IPS-NIHi11 (cell line): ENCODE results near the gene BLTP3A.
A peak's percentile ranks its signal among the peaks of the same experiment; 100 is the strongest.
"Not testable (repeated sequence)": the region's sequence is repeated elsewhere in the genome, so short reads cannot be mapped to it uniquely, and the experiment has no call there.

Source experiments
- DNase-seq: peaks from one replicate; pipeline ENCODE4 v3.0.0; 2012; ENCODE audit warnings: mixed read lengths, low spot score

The BLTP3A gene

GRCh38 chr6:34791164-34791700 is 651 bp upstream of the BLTP3A start:
- peak; percentile 65 for DNase-seq

- peak; percentile 46 for DNase-seq
Measured at GRCh38 chr6:34792605-34793500, 970 bp downstream of the BLTP3A start.

- no peak for DNase-seq
Measured at GRCh38 chr6:34793877-34794276, 2.0 kb downstream of the BLTP3A start.

GRCh38 chr6:34795836-34796425 is 4.0 kb downstream of the BLTP3A start:
- DNase-seq: no peak

GRCh38 chr6:34798057-34798456 is 6.2 kb downstream of the BLTP3A start:
- no peak for DNase-seq

- no peak for DNase-seq
Measured at GRCh38 chr6:34799547-34799946, 7.7 kb downstream of the BLTP3A start.

- no peak for DNase-seq
Measured at GRCh38 chr6:34804543-34804942, 12.7 kb downstream of the BLTP3A start.

GRCh38 chr6:34805074-34805473 is 13.2 kb downstream of the BLTP3A start:
- DNase-seq: not testable (repeated sequence)

- DNase-seq: no peak
Measured at GRCh38 chr6:34806738-34807453, 15.0 kb downstream of the BLTP3A start.

GRCh38 chr6:34808473-34808872 is 16.6 kb downstream of the BLTP3A start:
- not testable (repeated sequence) for DNase-seq

- not testable (repeated sequence) for DNase-seq
Measured at GRCh38 chr6:34809419-34809818, 17.5 kb downstream of the BLTP3A start.

- DNase-seq: no peak
Measured at GRCh38 chr6:34810017-34810882, 18.4 kb downstream of the BLTP3A start.

- DNase-seq: no peak
Measured at GRCh38 chr6:34810936-34811632, 19.2 kb downstream of the BLTP3A start.

- DNase-seq: no peak
Measured at GRCh38 chr6:34813028-34813713, 21.3 kb downstream of the BLTP3A start.

- no peak for DNase-seq
Measured at GRCh38 chr6:34816635-34817301, 24.9 kb downstream of the BLTP3A start.

- no peak for DNase-seq
Measured at GRCh38 chr6:34817446-34817845, 25.6 kb downstream of the BLTP3A start.

- DNase-seq: not testable (repeated sequence)
Measured at GRCh38 chr6:34818872-34819570, 27.1 kb downstream of the BLTP3A start.

GRCh38 chr6:34819571-34820480 is 27.9 kb downstream of the BLTP3A start:
- DNase-seq: no peak
